Gastrocnemius medialis (tissue), 4 donors: Measurements from ENCODE around the gene HYAL2. TPM values are rescaled to one million over a fixed set of nuclear protein-coding genes. Genes with fewer than 3 reads are reported as not detected.

Experiments
- ATAC-seq, 2 donors: fragments of 150-250 bp; one replicate each; pipeline ENCODE4 v1.9.1; 2016
- DNase-seq, 2 donors: peaks; one replicate each; pipeline ENCODE4 v3.0.0-alpha.2; 2019
- H3K27ac ChIP-seq, 4 donors: fragments of 200-600 bp; sonication (generic); 1 replicate in 1 of 4; 2 replicates in 3 of 4; pipeline ENCODE4 v1.5.1; 2016 to 2018; ENCODE audit warnings: mild to moderate bottlenecking in 2 of 4, moderate library complexity in 1 of 4
- H3K27me3 ChIP-seq, 3 donors: fragments of 200-600 bp; sonication (generic) in 2 of 3; 1 replicate in 1 of 3; 2 replicates in 2 of 3; pipeline versions ENCODE4 v1.5.1 to v1.6.0; 2016 to 2019; ENCODE audit warnings: mild to moderate bottlenecking in 1 of 3, moderate library complexity in 1 of 3
- H3K36me3 ChIP-seq, 2 donors: fragments of 200-600 bp; sonication (generic) in 1 of 2; one replicate each; pipeline ENCODE4 v1.5.1; 2017 to 2018
- H3K4me1 ChIP-seq, 2 donors: fragments of 200-600 bp; sonication (generic) in 1 of 2; one replicate each; pipeline ENCODE4 v1.5.1; 2016 to 2017; ENCODE audit warnings: mild to moderate bottlenecking in 2 of 2
- H3K4me3 ChIP-seq, 4 donors: fragments of 200-600 bp; sonication (generic) in 3 of 4; 1 replicate in 1 of 4; 2 replicates in 3 of 4; pipeline ENCODE4 v1.5.1; 2016 to 2019; ENCODE audit warnings: mild to moderate bottlenecking in 2 of 4
- H3K9me3 ChIP-seq, 3 donors: fragments of 200-600 bp; sonication (generic) in 2 of 3; 1 replicate in 1 of 3; 2 replicates in 2 of 3; pipeline ENCODE4 v1.5.1; 2016 to 2019
- POLR2A ChIP-seq, 2 donors: fragments of 450-650 bp; IDR thresholded peaks; one replicate each; pipeline ENCODE4 v1.6.1; 2017; ENCODE audit warnings: antibody characterized with exemption in 2 of 2, mild to moderate bottlenecking in 2 of 2, moderate library complexity in 2 of 2
- in situ Hi-C, 4 donors: fragments of 200-750 bp; cut with MboI; loops; one replicate each; pipeline versions ENCODE4 v1.15.0 to v1.8.0; 2017; ENCODE audit warnings: low sequenced_read_pairs in 4 of 4
- intact Hi-C: fragments of 100-400 bp; cut with DNase I; formaldehyde crosslinking; loops from one replicate; pipeline ENCODE4 v1.15.1; 2023; ENCODE audit warnings: low total_unique reads
- total RNA-seq, 4 donors: library from RNA; depleted of rRNA; stranded (reverse); fragments of >200 nt; gene quantifications; one replicate each; pipeline versions ENCODE4 v1.1.0 to v1.2.3, GENCODE V29; 2016
- TF ChIP-seq, protein P1 (sequence below), 5 experiments: fragments of 450-650 bp in 3 of 5; fragments of 200-600 bp in 2 of 5; sonication (generic) in 2 of 5; IDR thresholded peaks in 4 of 5; conservative IDR thresholded peaks in 1 of 5; 1 replicate in 4 of 5; 2 replicates in 1 of 5; pipeline ENCODE4 v1.5.1; 2016 to 2019; ENCODE audit warnings: antibody characterized with exemption in 5 of 5, mild to moderate bottlenecking in 3 of 5, moderate library complexity in 3 of 5

Gene HYAL2
- total RNA-seq, 4 donors from 2014 or later, result 47.0 to 69.8 (median 65.4) TPM

DNA sequence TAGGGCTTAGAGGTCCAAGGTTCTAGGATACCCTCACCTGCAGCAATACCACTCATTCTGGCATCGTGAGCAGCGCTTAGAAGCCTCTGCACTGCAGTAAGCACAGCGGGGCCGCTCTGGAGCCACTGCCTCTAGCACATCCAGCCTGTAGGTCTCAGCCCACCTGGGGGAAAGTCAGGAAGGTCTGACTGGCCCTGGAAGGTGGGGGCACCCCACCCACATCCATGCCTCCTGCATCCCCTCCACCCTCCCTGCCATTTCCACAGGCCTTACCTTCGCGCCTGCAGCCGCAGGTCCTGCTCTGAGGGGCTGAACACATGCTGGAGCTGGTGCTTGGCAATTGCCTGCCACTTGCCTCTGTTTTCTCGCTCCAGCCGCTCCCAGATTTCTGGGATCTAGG, 19.0 kb upstream of the HYAL2 start:
- no peaks in the 10 kb centered on the region for H3K27me3 ChIP-seq
- peak overlapping the region in 1 of 4 donors; percentile 49 for H3K4me3 ChIP-seq
- TF ChIP-seq, protein P1, sequence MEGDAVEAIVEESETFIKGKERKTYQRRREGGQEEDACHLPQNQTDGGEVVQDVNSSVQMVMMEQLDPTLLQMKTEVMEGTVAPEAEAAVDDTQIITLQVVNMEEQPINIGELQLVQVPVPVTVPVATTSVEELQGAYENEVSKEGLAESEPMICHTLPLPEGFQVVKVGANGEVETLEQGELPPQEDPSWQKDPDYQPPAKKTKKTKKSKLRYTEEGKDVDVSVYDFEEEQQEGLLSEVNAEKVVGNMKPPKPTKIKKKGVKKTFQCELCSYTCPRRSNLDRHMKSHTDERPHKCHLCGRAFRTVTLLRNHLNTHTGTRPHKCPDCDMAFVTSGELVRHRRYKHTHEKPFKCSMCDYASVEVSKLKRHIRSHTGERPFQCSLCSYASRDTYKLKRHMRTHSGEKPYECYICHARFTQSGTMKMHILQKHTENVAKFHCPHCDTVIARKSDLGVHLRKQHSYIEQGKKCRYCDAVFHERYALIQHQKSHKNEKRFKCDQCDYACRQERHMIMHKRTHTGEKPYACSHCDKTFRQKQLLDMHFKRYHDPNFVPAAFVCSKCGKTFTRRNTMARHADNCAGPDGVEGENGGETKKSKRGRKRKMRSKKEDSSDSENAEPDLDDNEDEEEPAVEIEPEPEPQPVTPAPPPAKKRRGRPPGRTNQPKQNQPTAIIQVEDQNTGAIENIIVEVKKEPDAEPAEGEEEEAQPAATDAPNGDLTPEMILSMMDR (IDR thresholded peaks at IDR 0.05 in 4 of 5, conservative IDR thresholded peaks at IDR 0.05 in 1 of 5), result no peak
- TF ChIP-seq POLR2A (IDR thresholded peaks at IDR 0.05), result no peak
- ATAC-seq (no peak), DNase-seq (no peak)
- H3K9me3 ChIP-seq, result no peaks in the 10 kb centered on the region
- intact Hi-C loops, result no loop called here
- H3K4me1 ChIP-seq, result peaks cover 6 to 39% of the 10 kb centered on the region in 2 donors
- H3K27ac ChIP-seq, result peak overlapping the region; percentile 89 to 98 (median 97)
- in situ Hi-C loops, result loop anchor here in 1 of 4 donors (10.0 kb wide), 1 partner anchor 203 kb away; no protein-coding TSS in a partner anchor
- no peaks in the 10 kb centered on the region for H3K36me3 ChIP-seq

DNA sequence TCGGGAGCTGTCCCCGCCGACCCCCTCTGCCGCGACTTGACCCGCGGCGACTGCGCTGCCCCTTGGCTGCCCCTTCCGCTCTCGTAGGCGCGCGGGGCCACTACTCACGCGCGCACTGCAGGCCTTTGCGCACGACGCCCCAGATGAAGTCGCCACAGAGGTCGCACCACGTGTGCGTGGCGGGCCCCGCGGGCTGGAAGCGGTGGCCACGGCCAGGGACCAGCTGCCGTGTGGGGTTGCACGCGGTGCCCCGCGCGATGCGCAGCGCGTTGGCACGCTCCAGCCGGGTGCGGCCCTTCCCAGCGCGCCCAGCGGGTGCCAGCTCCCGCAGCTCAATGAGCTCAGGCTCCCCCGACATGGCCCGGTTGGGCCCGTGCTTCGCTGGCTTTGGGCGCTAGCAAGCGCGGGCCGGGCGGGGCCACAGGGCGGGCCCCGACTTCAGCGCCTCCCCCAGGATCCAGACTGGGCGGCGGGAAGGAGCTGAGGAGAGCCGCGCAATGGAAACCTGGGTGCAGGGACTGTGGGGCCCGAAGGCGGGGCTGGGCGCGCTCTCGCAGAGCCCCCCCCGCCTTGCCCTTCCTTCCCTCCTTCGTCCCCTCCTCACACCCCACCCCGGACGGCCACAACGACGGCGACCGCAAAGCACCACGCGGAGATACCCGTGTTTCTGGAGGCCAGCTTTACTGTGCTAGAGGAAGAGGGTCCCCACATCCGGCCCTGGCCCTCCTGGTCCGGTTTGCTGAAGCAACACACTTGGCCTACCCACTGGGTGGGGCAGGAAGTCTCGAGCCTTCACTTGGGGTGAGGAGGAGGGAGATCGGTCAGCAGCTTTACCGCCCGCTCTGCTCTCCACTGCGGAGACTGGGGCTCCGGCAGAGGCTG, 18.1 kb upstream of the HYAL2 start, which contains the start of gene RASSF1:
RASSF1 (minus strand) TSS at position 389 of the 882 bp plus-strand sequence; CDS start at position 358, 31 bp downstream.
- TF ChIP-seq, protein P1 (IDR thresholded peaks at IDR 0.05 in 4 of 5, conservative IDR thresholded peaks at IDR 0.05 in 1 of 5), result no peak
- TF ChIP-seq POLR2A (IDR thresholded peaks at IDR 0.05), result peak; percentile 61 to 74
- no peaks in the 10 kb centered on the region for H3K27me3 ChIP-seq
- H3K4me3 ChIP-seq, result peak within 1 kb of the TSS; percentile 38 to 58 (median 52)
- H3K9me3 ChIP-seq, result no peaks in the 10 kb centered on the region
- intact Hi-C loops, result no loop called here
- DNase-seq (peak; percentile 38 to 55), ATAC-seq (no peak)
- H3K36me3 ChIP-seq, result no peaks in the 10 kb centered on the region
- H3K4me1 ChIP-seq, result peaks cover 14 to 43% of the 10 kb centered on the region in 2 donors
- in situ Hi-C loops, result loop anchor here in 1 of 4 donors (10.0 kb wide), 1 partner anchor 204 kb away; no protein-coding TSS in a partner anchor
- H3K27ac ChIP-seq, result peak within 1 kb of the TSS; percentile 89 to 98 (median 97)

DNA sequence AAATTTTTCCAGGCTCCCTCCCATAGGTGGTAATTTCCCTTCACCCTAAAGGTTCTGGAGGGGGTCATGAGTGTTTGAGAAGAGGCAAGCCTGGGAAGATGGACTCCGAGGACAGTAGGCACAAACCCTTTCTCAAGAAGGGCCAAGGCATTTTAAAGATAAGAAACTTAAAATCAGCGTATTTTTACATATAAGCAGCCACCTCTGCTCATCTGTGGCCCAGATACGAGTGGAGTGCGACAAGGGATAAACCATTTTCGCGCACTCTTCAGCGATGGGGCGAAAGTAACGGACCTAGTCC, 17.6 kb upstream of the HYAL2 start:
- Histone ChIP-seq H3K27me3 (no peaks in the 10 kb centered on the region), H3K27ac (peak overlapping the region; percentile 89 to 98 (median 97)), H3K9me3 (no peaks in the 10 kb centered on the region), H3K36me3 (no peaks in the 10 kb centered on the region), H3K4me3 (peak overlapping the region; percentile 38 to 58 (median 52)), H3K4me1 (peaks cover 20 to 44% of the 10 kb centered on the region in 2 donors)
- ATAC-seq, result no peak
- DNase-seq, result no peak
- TF ChIP-seq, protein P1 (IDR thresholded peaks at IDR 0.05 in 4 of 5, conservative IDR thresholded peaks at IDR 0.05 in 1 of 5), result no peak
- no peak for TF ChIP-seq POLR2A (IDR thresholded peaks at IDR 0.05)
- in situ Hi-C loops, result loop anchor here in 1 of 4 donors (10.0 kb wide), 1 partner anchor 205 kb away; no protein-coding TSS in a partner anchor
- intact Hi-C loops, result no loop called here

DNA sequence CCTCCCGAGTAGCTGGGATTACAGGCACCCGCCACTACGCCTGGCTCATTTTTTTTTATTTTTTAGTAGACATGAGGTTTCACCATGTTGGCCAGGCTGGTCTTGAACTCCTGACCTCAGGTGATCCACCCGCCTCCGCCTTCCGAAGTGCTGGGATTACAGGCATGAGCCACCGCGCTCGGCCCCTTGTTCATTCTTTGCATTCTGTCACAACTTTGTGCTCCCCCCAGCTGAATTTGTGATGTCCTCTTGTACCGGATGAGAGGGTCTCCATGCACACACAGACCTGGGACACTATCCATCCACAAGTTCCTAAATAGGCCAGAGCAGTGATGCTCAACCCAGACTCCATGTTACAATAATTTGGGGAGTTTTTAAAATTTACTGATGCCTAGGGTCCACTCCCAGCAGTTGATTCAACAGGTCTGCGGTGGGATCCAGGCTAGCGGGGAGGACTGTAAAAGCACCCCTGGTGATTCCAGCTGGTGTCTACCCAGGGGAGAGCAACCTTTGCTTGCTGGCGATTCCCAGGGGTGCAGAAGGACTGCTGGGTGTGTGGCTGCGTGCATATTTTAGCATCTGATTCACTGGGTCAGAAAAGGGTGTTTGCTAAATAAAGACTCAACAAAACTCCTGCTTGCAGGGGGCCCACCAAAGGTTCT, 17.1 kb upstream of the HYAL2 start:
- Histone ChIP-seq H3K4me1 (peaks cover 24 to 49% of the 10 kb centered on the region in 2 donors), H3K27ac (peak overlapping the region; percentile 89 to 98 (median 97)), H3K9me3 (no peaks in the 10 kb centered on the region), H3K27me3 (no peaks in the 10 kb centered on the region), H3K4me3 (peak overlapping the region; percentile 38 to 58 (median 52)), H3K36me3 (no peaks in the 10 kb centered on the region)
- DNase-seq (no peak), ATAC-seq (no peak)
- in situ Hi-C loops (loop anchor here in 1 of 4 donors (10.0 kb wide), 1 partner anchor 205 kb away; no protein-coding TSS in a partner anchor), intact Hi-C loops (no loop called here)
- TF ChIP-seq, protein P1 (IDR thresholded peaks at IDR 0.05 in 4 of 5, conservative IDR thresholded peaks at IDR 0.05 in 1 of 5), result no peak
- TF ChIP-seq POLR2A (IDR thresholded peaks at IDR 0.05), result no peak
